DMS 273 (cell line): ENCODE results near the gene ALPK1.
"Not testable (repeated sequence)": the region's sequence is repeated elsewhere in the genome, so short reads cannot be mapped to it uniquely, and the experiment has no call there.

Experiments
- DNase-seq: peaks from one replicate; lab custom pipeline; 2025; ENCODE audit not compliant: unreplicated experiment; lab: John Stamatoyannopoulos, UW

The ALPK1 gene

DNA sequence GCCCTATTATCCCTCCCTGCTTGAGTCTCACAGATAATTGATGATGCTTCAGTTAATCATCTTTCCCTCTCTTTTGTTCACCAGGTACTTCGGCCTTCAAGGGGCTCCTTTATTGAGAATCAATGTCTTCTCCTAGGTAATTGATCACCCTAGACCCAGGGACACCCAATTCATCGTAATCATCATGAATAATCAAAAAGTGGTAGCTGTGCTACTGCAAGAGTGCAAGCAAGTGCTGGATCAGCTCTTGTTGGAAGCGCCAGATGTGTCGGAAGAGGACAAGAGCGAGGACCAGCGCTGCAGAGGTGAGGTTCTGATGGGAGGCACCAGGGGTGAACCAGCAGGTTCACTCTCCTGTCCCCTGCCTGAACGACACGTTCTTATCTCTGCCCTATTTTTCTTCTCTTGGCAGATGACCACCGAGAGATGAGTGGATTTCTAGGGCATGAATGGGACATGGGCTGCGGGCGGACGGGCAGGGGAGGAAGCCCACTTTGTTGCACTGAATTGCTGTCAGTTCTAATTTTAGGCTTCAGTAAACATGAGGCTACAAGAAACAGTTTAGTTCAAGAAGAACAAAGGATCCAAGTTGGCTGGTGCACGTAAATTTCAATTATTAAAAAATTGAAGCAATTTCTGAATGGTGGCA lies 80.5 kb downstream of the ALPK1 start:
- DNase-seq, result no peak

DNA sequence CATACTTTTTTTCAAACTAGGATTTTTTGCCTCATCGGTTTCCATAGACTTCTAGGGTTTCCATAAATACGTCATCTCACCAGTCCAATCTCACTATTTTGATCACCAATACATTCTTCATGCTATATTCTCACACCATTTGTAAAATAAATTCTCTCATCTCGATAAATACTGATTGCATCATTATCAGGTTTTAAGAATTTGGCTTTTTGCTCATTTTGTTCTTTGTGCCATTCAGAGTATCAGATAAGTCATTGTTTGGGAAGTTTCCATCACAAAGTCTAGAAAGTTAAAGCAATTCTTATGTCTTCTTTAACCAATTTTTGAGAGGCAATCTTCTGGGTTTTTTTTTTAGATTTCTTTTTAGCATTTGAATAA lies 81.1 kb downstream of the ALPK1 start:
- DNase-seq, result no peak

DNA sequence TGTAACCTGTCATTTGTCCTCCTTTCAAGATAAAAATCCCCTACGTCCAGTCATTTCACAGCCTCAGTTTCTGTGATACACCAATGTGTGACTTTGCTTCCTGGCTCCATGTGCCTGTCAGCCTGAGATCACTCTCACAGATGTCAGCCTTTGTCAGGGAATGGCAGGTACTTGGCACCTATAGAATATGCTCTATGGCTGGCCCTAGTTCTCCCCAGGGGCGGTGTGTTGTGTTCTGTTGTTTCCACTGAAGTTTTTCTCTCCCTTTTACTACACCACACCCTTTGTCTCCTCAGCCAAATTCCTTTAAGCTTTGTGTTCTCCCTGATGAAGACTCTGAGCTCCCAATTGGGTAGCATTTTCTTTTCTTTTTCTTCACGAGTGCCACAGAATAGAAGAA lies 81.7 kb downstream of the ALPK1 start:
- no peak for DNase-seq

DNA sequence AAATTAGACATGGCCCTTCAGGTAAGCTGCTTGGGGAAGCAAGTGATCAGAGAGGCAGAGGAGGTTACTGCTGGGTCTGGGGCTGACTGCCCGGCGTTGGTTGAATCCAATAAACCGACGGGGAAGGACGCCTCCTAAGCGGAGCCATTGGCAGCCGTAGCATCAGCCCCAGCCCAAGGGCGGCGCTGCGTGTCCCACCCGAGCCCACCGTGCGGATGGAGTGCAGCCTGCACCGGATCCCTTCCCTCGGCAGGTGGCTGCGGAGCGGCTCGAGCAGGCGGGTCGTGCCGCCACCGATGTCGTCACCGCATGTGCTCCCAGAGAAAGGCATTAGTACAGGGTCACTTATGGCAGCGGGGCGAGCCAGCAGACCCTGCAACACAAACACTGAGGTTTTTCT lies 82.1 kb downstream of the ALPK1 start:
- DNase-seq, result no peak

DNA sequence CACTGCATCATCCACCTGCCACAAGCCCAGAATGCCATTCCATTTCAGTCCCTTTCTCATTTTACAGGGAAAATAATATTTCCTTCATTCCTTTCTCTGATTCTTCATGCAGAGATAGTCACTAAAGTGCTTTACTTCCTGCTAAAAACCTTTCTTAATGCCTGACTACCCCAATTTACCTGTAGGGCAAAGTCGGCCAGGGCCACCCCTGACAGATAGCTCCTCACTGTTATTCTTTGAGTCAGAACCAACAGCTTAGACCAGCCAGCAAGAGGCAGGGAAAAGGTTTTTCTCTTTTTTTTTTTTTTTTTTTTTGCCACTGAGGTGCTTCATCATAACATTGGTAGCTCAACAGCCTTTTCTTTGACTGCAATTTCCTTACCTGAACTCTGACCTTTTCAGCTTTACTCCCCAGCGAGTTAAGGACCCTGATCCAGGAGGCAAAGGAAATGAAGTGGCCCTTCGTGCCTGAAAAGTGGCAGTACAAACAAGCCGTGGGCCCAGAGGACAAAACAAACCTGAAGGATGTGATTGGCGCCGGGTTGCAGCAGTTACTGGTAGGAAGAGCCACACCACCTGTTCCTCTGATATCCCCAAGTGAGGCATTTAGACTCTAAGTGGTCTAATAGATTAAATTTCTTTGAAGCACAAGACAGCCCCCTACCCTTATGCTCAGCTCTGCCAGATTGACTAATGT lies 85.0 kb downstream of the ALPK1 start:
- no peak for DNase-seq

DNA sequence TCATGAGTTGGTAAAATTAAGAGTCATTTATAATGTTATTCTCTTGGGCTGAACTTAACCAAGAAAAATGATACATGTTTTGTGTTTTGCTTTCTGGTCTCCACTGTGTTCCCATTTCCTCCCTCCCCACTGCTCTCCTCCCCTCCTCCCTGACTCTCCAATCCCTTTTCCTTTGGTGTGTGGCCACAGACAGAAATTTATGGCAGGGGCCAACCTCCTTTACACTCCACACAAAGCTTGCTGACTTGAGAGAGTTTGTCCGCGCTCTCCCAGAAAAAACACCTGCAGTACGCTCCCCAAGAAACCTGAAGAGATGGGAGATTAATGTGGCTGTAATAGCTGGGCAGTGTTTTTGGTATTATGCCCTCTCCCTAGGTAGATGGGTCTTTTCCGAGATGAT lies 88.9 kb downstream of the ALPK1 start:
- DNase-seq, result no peak

DNA sequence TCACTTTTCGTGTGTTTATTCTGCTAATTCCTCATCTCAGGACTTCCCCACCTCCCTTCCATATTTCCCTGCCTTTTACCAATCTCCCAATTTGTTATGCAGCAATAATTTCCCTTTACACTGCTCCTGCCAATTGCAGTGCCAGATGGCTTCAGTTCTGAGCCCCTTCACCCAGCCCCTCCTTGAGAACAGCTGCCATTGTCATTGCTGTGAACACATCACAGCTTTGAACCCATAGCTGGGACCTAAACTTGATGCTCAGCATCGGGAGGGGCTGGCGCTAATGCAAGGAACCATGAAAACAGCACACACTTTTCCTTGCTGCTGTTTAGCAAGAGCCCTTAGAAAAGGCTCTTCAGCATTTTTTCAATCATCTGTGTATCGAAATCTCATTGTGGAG lies 104.9 kb downstream of the ALPK1 start:
- no peak for DNase-seq

DNA sequence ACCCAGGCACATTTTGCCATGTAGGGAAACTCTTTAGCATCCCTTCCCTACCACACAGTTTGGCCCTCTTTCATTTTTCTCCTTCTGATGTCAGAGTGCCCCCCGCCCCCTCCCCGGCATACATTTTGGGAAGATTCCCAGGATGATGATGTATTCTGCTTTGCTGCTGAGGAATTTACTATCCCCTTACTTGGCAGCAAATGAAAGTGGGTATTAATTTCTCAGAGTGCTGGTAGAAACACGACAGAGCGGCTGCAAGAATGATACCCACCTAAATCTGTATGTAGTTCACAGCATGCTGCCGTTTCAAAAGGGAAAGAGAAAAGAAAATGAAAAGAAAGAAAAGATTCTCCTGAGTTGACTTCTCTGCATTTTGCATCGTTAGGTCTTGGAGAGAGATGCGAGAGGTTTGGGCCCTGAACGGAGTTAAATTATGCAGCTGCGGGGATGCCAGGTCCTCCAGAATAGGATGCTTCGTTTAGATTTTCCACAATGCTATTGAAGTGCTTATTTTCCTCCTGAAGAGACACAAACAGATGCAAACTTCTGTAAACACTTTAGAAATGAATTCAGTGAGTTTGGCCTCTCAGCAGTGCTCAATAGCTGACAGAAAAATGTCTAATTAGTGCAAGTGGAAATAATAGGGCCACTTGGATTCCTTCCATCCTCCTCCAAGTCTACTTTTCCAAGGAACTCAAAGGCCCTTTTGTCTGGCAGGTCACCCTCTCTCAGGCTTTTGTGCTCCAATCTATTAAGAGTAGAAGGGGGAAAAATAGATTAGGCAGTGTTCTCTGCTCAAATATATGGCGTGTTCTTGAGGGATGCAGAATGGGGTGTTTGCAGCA lies 106.2 kb downstream of the ALPK1 start:
- no peak for DNase-seq

DNA sequence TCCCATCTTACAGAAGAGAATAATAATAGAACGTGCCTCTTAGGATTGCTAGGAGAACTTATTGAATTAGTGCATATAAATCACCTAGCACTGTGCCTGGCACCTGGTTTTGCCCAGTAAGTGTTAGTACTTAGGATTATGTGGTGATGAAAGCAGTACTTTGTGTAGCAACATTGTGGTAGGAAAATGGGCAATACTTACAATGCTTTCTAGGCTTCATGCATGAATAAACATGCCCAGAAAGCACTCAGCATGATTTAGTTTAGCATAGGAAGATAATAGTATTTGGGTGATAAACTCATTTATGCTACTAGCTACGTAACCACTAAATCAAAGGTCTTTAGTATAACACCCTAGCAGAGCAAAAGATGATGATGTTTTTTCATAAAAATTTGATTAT lies 113.2 kb downstream of the ALPK1 start:
- DNase-seq, result no peak

DNA sequence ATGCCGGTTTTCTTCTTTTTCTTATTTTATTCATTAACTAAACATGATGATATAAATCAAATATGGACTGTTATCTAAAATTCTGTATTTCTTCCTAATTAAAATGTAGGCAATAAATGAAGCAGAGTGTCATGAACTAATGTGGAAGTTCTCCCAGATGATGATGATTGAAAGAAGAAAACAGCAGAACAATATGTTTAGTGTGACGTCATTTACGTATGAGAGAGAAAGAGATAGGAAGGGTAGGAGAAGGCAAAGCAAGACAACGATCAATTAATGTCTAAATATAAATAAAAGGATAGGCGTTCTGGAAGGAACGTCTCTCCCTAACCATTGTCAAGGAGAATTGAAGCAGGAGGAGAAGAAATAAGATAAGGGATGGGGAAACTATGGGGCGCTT lies 113.6 kb downstream of the ALPK1 start:
- no peak for DNase-seq

DNA sequence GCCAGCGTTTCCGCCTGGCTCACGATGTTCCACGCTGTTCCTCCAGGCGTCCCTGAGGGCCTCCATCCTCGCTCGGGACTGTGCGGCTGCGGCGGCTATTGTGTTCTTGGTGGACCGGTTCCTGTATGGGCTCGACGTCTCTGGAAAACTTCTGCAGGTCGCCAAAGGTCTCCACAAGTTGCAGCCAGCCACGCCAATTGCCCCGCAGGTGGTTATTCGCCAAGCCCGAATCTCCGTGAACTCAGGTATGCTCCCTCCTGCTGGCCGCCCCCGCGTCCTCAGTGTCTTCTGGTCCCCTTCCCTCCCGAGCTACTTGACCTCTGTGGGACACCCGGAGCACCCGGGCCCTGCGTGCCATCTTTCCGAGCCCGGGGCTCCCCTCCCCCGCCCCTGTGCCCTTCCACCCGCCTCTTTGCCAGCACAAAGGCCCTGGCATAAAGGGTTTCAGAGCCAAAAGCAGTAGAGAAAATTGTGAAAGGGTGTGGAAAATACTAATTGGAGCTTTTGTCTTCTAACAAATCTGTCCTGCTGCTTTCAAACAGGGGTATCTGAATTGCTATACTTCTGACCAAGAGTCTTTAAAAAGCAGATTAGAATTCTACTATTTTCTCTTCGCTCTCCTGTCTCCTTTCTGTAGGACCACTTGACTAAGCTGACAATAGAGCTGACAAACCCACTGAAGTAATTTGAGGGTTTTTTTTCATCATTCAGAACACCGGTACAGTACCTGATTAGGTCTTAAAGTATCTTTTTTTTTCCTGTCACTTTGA lies 114.8 kb downstream of the ALPK1 start:
- no peak for DNase-seq

DNA sequence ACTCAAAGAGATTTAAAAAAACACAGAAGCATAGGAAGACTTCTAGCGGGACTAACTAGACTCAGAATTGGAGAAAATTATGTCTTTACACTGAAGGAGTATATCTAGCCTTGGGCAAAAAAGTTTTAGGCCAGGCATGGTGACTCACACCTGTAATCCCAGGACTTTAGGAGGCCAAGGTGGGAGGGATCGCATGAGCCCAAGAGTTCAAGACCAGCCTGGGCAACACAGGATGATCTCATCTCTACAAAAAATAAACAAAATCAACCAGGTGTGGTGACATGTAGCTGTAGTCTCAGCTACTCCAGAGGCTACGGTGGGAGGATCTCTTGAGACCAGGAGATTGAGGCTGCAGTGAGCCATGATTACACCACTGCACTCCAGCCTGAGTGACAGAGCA lies 119.3 kb downstream of the ALPK1 start:
- no peak for DNase-seq

DNA sequence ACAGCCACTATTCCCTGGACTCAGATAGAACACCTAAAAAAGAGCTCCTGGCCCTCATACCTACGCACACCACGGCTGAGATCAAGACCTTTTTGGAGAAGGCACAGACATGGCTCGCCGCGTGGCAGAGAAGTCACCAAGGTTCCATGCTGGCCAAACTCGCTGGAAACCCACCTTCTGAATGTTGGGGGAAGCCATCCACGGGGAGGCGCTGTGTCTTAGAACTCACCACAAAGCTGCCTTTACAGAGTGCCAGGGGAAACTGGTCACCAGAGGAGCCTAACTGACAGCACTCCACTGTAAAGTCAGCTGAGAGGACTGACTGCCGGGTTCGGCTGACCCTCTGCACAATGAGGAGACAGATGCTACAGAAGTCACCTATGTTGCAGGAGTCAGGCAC lies 120.9 kb downstream of the ALPK1 start:
- no peak for DNase-seq

DNA sequence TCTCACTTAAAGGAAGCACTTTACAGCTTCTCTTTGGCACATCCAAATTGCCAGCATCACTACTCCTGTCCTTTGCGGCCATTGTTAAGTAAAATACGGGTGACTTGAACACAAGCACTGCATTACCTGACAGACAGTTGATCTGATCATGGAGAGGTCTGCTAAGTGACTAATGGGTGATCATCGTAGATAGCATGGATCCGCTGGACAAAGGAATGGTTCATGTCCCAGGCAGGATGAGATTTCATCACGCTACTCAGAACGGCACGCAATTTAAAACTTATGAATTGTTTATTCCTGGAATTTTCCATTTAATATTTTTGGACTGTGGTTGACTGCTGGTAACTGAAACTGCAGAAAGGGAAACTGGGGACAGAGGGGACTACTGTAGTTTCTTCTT lies 124.7 kb downstream of the ALPK1 start:
- DNase-seq, result no peak

DNA sequence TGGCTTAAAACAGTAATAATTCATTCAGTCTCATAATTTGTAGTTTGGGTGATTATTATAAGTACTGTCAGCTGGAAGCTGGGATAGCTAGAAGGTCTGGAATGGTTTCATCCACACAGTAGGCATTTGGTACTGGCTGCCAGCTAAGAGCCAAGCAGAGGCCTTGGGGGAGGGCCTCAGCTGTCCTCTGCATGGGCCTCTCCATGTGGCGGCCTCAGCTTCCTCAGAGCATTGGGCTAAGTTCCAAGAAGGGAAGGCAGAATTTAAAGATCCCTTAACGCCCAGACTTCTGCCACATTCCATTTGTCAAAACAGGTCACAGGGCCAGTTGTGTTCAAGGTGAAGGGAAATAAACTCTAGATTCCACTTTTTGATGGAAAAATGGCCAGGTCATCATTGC lies 125.5 kb downstream of the ALPK1 start:
- DNase-seq, result peak; percentile 9

DNA sequence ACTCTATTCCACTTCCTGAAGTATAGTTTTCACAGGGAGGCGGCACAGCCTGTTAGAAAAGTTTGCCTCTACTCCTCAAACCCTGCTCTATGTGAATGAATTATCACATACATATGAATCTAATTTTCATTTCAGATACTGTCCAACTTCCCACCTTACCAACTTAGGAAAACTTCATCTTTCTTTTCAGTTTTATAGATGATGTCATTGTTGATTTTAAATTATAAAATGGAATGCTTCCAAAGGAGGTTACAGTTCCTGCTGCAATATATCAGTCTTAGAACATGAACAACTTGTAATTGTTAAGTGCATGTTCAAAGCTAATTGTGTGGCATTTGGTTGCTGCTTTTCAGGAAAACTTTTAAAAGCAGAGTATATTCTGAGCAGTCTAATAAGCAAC lies 126.4 kb downstream of the ALPK1 start:
- DNase-seq, result no peak

DNA sequence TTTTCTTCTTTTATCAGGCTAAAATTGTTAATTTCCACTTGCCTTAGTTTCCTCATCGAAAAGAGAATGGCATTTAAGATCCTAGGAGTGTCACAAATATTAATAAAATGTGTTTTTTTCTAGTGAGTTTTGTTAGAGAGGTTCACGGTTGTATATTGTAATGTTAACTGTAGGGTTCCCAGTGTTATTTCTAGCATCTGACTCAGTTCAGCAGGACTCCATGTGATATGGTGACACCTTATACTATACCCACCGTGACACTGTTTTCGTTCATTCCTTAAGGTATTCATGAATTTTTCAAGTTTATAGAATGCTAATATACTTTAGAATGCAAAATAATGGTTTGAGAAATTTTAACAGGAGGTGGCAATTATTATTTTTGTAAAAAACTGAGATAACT lies 128.7 kb downstream of the ALPK1 start:
- DNase-seq, result no peak

DNA sequence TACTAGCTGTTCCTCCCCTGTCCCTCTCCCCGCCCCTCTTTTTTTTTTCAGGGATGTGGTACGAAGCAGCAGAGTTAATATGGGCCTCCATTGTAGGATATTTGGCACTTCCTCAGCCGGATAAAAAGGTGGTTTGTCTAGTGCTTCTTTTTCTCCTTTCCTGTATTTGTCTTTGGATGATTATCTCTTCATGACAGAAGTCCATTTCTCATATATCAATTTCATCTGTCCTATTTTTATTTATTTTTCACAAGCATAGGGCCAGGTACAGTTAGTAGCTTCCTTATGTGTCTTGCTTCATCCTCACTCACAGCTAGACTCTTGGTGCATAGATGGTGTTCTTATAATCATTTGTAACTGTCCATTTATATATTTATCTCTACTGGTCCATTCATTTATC lies 129.2 kb downstream of the ALPK1 start:
- DNase-seq, result no peak

DNA sequence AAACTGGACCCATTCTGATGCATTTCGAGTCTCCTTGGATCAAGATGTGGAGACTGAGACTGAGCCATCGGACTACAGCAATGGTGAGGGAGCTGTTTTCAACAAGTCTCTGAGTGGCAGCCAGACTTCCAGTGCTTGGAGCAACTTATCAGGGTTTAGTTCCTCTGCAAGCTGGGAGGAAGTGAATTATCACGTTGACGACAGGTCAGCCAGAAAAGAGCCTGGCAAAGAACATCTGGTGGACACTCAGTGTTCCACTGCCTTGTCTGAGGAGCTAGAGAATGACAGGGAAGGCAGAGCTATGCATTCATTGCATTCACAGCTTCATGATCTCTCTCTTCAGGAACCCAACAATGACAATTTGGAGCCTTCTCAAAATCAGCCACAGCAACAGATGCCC lies 134.0 kb downstream of the ALPK1 start:
- no peak for DNase-seq

DNA sequence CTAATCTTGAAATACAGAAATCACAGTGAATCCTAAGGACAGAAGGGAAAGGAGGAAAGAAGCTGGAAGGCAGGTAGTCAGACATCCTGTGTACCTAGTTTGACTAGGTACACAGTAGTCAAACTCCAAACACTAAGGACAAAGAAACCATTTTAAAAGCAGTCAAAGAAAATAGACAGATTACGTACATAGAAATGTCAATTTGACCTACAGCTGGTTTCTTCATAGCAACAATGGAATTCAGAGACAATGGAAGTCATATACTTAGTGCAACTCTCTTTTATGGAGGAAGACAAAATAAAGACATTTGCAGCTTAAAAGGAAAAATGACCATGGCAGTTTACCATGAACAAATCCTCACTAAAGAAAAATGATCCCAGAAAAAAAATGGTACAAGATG lies 139.8 kb downstream of the ALPK1 start:
- no peak for DNase-seq

DNA sequence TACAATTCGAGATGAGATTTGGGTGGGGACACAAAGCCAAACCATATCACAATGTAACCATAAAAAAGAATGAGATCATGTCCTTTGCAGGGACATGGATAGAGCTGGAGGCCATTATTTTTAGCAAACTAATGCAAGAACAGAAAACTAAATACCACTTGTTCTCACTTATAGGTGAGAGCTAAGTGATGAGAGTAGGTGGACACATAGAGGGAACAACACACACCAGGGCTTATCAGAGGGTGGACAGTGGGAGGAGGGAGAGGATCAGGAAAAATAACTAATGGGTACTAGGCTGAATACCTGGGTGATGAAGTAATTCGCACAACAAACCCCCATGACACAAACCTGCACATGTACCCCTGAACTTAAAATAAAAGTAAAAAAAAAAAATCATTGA lies 145.1 kb downstream of the ALPK1 start:
- not testable (repeated sequence) for DNase-seq
